SU-DHL-6 (cell line): ENCODE data around the gene GABBR2.

ENCODE experiments used
- H2AFZ ChIP-seq: fragments of 200-600 bp; sonication (generic); 2 replicates; pipeline ENCODE4 v1.6.1; 2014; ENCODE audit warnings: low read depth, mild to moderate bottlenecking, moderate library complexity, mixed read lengths, antibody characterized with exemption, low read length; ENCODE audit not compliant: severe bottlenecking
- H3F3A ChIP-seq: fragments of 200-600 bp; shearing (Covaris generic); 2 replicates; pipeline ENCODE4 v1.6.0; 2016; ENCODE audit warnings: antibody characterized with exemption, mild to moderate bottlenecking; ENCODE audit not compliant: insufficient read depth
- H3K27ac ChIP-seq: fragments of 200-600 bp; sonication (generic); 2 replicates; pipeline ENCODE4 v1.5.1; 2016; ENCODE audit warnings: low read depth, mild to moderate bottlenecking, low read length, moderate library complexity, mixed read lengths
- H3K27me3 ChIP-seq: fragments of 200-600 bp; sonication (generic), shearing (Covaris generic); 2 replicates; pipeline ENCODE4 v1.6.0; 2014; ENCODE audit warnings: mild to moderate bottlenecking, low read length
- H3K36me3 ChIP-seq: fragments of 200-600 bp; sonication (generic); 2 replicates; pipeline ENCODE4 v1.6.1; 2014; ENCODE audit warnings: mild to moderate bottlenecking, low read length, mixed read lengths
- H3K4me2 ChIP-seq: fragments of 300-600, 200-600 bp; shearing (Covaris generic), sonication (generic); 2 replicates; pipeline ENCODE4 v1.6.0; 2014; ENCODE audit warnings: low read length, low read depth, mild to moderate bottlenecking; ENCODE audit not compliant: poor library complexity, severe bottlenecking
- H3K4me3 ChIP-seq: fragments of 200-600 bp; sonication (generic); 2 replicates; pipeline ENCODE4 v1.5.1; 2014; ENCODE audit warnings: antibody characterized with exemption, low read length, mild to moderate bottlenecking, mixed read lengths; ENCODE audit not compliant: insufficient read depth, poor library complexity, severe bottlenecking
- H3K79me2 ChIP-seq: fragments of 200-600 bp; sonication (generic); 2 replicates; pipeline ENCODE4 v1.6.1; 2014; ENCODE audit warnings: mild to moderate bottlenecking, low read length, moderate library complexity; ENCODE audit not compliant: insufficient read depth
- H3K9ac ChIP-seq: fragments of 200-600 bp; sonication (generic); 2 replicates; pipeline ENCODE4 v1.7.0; 2014; ENCODE audit warnings: mild to moderate bottlenecking, low read length
- H3K9me2 ChIP-seq: fragments of 200-600 bp; sonication (generic); replicated peaks from 2 replicates; pipeline ENCODE4 v1.6.1; 2014; ENCODE audit warnings: low read length; ENCODE audit not compliant: insufficient read depth
- H3K9me3 ChIP-seq: fragments of 200-600 bp; sonication (generic); 2 replicates; pipeline ENCODE4 v1.6.1; 2014; ENCODE audit warnings: low read length, mixed read lengths; ENCODE audit not compliant: insufficient read depth
- H4K20me1 ChIP-seq: fragments of 200-600 bp; sonication (generic); 2 replicates; pipeline ENCODE4 v1.6.1; 2014; ENCODE audit warnings: low read depth, mild to moderate bottlenecking, antibody characterized with exemption, low read length, moderate library complexity, mixed read lengths
- EZH2phosphoT487 ChIP-seq: fragments of 200-600 bp; sonication (generic), shearing (Covaris generic); conservative IDR thresholded peaks from 2 replicates; pipeline ENCODE4 v1.6.1; 2018; ENCODE audit warnings: mild to moderate bottlenecking, antibody characterized with exemption, low read length, moderate library complexity, mixed read lengths
- TF ChIP-seq, protein P1 (sequence below): fragments of 200-600 bp; sonication (generic); IDR thresholded peaks from one replicate; pipeline ENCODE4 v1.5.1; 2017; ENCODE audit warnings: antibody characterized with exemption, mild to moderate bottlenecking, low read length, moderate library complexity; ENCODE audit not compliant: insufficient read depth, poor library complexity, severe bottlenecking

GABBR2 gene

DNA sequence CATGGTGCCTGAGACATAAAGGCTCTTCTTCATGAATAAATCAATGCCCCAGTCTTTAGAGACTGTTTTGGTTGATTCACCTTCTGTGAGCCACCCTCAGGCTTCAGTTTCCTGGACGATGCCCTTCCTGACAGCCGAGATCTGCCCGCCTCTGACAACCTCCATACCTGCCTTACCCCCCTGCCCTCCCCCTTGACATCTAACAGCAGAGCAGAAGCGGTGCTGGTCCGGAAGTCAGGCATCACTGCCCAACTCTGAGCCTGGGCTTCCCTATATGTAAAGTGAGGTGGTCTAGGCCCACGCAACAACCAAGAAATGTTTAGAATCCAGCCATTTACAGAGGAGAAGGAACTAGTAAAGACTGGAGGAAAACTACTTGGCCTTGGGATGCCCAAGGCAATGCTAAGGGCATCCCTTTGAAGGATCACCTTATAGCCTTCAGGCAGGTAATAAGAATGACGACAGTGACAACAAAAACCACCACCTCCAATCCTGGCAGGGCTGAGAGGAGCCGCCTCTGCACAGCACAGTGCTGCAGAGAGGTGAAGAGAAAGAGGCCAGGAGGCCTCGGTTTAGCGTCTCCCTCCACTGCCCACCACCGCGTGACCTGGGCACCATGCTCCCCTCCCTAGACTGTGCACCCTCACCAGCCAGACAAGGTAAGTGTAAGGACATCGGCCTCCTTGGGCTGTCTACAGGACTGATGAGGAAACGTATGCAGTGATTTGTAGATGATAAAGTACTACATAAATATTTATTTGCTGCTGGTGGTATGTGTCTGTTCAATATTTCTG, 35.3 kb upstream of the GABBR2 start:
- Histone ChIP-seq H3K9me2 (no peaks in the 10 kb centered on the region), H3K9ac (no peak overlapping the region), H3K9me3 (no peaks in the 10 kb centered on the region), H2AFZ (no peak overlapping the region), H3K79me2 (no peaks in the 10 kb centered on the region), H3K4me3 (no peak overlapping the region), H3F3A (no peaks in the 10 kb centered on the region), H3K36me3 (no peaks in the 10 kb centered on the region), H3K27ac (no peak overlapping the region), H3K27me3 (no peaks in the 10 kb centered on the region), H3K4me2 (no peak overlapping the region), H4K20me1 (no peaks in the 10 kb centered on the region)
- no peak for TF ChIP-seq EZH2phosphoT487
- TF ChIP-seq, protein P1, sequence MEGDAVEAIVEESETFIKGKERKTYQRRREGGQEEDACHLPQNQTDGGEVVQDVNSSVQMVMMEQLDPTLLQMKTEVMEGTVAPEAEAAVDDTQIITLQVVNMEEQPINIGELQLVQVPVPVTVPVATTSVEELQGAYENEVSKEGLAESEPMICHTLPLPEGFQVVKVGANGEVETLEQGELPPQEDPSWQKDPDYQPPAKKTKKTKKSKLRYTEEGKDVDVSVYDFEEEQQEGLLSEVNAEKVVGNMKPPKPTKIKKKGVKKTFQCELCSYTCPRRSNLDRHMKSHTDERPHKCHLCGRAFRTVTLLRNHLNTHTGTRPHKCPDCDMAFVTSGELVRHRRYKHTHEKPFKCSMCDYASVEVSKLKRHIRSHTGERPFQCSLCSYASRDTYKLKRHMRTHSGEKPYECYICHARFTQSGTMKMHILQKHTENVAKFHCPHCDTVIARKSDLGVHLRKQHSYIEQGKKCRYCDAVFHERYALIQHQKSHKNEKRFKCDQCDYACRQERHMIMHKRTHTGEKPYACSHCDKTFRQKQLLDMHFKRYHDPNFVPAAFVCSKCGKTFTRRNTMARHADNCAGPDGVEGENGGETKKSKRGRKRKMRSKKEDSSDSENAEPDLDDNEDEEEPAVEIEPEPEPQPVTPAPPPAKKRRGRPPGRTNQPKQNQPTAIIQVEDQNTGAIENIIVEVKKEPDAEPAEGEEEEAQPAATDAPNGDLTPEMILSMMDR: no peak

- H3K4me3 ChIP-seq: no peak overlapping the region
- no peak overlapping the region for H3K27ac ChIP-seq
- H3K4me2 ChIP-seq: no peak overlapping the region
- no peaks in the 10 kb centered on the region for H3K27me3 ChIP-seq
- no peaks in the 10 kb centered on the region for H3F3A ChIP-seq
- H3K9me3 ChIP-seq: no peaks in the 10 kb centered on the region
- no peaks in the 10 kb centered on the region for H3K9me2 ChIP-seq
- H3K9ac ChIP-seq: no peak overlapping the region
- TF ChIP-seq, protein P1: no peak
- TF ChIP-seq EZH2phosphoT487: no peak
- H4K20me1 ChIP-seq: no peaks in the 10 kb centered on the region
- H3K79me2 ChIP-seq: no peaks in the 10 kb centered on the region
- H3K36me3 ChIP-seq: no peaks in the 10 kb centered on the region
- no peak overlapping the region for H2AFZ ChIP-seq
These were observed 34.6 kb upstream of the GABBR2 start for GRCh38 chr9:98743329-98743728.

- H3F3A ChIP-seq: no peaks in the 10 kb centered on the region
- H3K27me3 ChIP-seq: no peaks in the 10 kb centered on the region
- no peaks in the 10 kb centered on the region for H3K9me3 ChIP-seq
- no peaks in the 10 kb centered on the region for H3K36me3 ChIP-seq
- no peak for TF ChIP-seq EZH2phosphoT487
- TF ChIP-seq, protein P1: no peak
- H3K79me2 ChIP-seq: no peaks in the 10 kb centered on the region
- no peak overlapping the region for H2AFZ ChIP-seq
- H3K4me3 ChIP-seq: no peak overlapping the region
- H4K20me1 ChIP-seq: no peaks in the 10 kb centered on the region
- H3K4me2 ChIP-seq: no peak overlapping the region
- no peak overlapping the region for H3K27ac ChIP-seq
- no peaks in the 10 kb centered on the region for H3K9me2 ChIP-seq
- no peak overlapping the region for H3K9ac ChIP-seq
These were observed 33.9 kb upstream of the GABBR2 start for GRCh38 chr9:98742325-98743280.
